ENCODE data around the gene ADARB2.

ADARB2 gene

DNA sequence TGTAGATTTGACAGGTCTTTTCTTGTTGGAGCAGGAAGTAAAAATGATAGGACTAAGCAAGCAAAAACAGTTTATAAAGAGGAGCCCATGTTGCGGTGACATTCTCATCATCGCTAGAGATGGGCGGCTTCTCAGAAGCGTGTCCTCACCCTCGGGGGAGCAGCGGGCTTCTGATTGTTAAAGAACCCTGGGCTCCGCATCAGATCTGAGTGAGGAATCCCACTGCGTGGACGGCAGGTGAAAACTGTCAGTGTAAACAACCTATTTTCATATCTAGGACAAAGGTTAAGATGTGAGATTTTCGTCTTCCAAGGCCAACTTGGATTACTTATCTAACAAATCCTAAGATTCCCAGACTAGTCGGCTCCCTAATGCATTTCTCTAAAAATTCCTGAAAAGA, 177.6 kb downstream of the ADARB2 start:
- ChIA-PET POLR2A (no interaction called here), CTCF (no interaction called here)
- Histone ChIP-seq H3K9me3 (ENCODE audit: control insufficient read depth, insufficient read depth, low read depth, low read length) (no peaks in the 10 kb centered on the region), H3K27ac (ENCODE audit: extremely low read depth, low read depth, low read length) (no peak overlapping the region), H3K4me3 (ENCODE audit: low read depth, low read length) (no peak overlapping the region), H3K36me3 (ENCODE audit: control insufficient read depth in 2 of 2, insufficient read depth in 1 of 2, low read length in 2 of 2) (no peaks in the 10 kb centered on the region), H3K4me1 (ENCODE audit: control insufficient read depth, insufficient read depth, low read length) (no peaks in the 10 kb centered on the region)
- TF ChIP-seq ZNF404 (tag by site-specific recombination; IDR thresholded peaks at IDR 0.05) = no peak
- TF ChIP-seq, protein P1, sequence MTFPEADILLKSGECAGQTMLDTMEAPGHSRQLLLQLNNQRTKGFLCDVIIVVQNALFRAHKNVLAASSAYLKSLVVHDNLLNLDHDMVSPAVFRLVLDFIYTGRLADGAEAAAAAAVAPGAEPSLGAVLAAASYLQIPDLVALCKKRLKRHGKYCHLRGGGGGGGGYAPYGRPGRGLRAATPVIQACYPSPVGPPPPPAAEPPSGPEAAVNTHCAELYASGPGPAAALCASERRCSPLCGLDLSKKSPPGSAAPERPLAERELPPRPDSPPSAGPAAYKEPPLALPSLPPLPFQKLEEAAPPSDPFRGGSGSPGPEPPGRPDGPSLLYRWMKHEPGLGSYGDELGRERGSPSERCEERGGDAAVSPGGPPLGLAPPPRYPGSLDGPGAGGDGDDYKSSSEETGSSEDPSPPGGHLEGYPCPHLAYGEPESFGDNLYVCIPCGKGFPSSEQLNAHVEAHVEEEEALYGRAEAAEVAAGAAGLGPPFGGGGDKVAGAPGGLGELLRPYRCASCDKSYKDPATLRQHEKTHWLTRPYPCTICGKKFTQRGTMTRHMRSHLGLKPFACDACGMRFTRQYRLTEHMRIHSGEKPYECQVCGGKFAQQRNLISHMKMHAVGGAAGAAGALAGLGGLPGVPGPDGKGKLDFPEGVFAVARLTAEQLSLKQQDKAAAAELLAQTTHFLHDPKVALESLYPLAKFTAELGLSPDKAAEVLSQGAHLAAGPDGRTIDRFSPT (tag by site-specific recombination; IDR thresholded peaks at IDR 0.05) = no peak
- no peak for TF ChIP-seq ZIC2 (tag by site-specific recombination; IDR thresholded peaks at IDR 0.05)
- TF ChIP-seq ZNF169 (tag by site-specific recombination; IDR thresholded peaks at IDR 0.05) = no peak
- TF ChIP-seq ZNF621 (tag by site-specific recombination; IDR thresholded peaks at IDR 0.05) = no peak
- no peak for TF ChIP-seq ZNF558 (tag by site-specific recombination; IDR thresholded peaks at IDR 0.05)
- TF ChIP-seq ZBTB10 (tag by site-specific recombination; IDR thresholded peaks at IDR 0.05) = no peak
- no peak for TF ChIP-seq ZNF239 (tag by site-specific recombination; IDR thresholded peaks at IDR 0.05)
- no peak for TF ChIP-seq ZNF223 (tag by site-specific recombination; IDR thresholded peaks at IDR 0.05)
- no peak for TF ChIP-seq ZNF837 (tag by site-specific recombination; IDR thresholded peaks at IDR 0.05)
- no peak for TF ChIP-seq BCL11B (tag by site-specific recombination; IDR thresholded peaks at IDR 0.05; ENCODE audit: low read depth)
- no peak for TF ChIP-seq KLF9 (tag by site-specific recombination; IDR thresholded peaks at IDR 0.05; ENCODE audit: low read depth)
- TF ChIP-seq ZSCAN16 (tag by site-specific recombination; IDR thresholded peaks at IDR 0.05) = no peak
- TF ChIP-seq, protein P2, sequence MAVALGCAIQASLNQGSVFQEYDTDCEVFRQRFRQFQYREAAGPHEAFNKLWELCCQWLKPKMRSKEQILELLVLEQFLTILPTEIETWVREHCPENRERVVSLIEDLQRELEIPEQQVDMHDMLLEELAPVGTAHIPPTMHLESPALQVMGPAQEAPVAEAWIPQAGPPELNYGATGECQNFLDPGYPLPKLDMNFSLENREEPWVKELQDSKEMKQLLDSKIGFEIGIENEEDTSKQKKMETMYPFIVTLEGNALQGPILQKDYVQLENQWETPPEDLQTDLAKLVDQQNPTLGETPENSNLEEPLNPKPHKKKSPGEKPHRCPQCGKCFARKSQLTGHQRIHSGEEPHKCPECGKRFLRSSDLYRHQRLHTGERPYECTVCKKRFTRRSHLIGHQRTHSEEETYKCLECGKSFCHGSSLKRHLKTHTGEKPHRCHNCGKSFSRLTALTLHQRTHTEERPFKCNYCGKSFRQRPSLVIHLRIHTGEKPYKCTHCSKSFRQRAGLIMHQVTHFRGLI (tag by site-specific recombination; IDR thresholded peaks at IDR 0.05) = no peak
- TF ChIP-seq EGR2 (tag by site-specific recombination; IDR thresholded peaks at IDR 0.05; ENCODE audit: low read depth) = no peak
- no peak for TF ChIP-seq ZNF121 (tag by site-specific recombination; IDR thresholded peaks at IDR 0.05)
- TF ChIP-seq, protein P3, sequence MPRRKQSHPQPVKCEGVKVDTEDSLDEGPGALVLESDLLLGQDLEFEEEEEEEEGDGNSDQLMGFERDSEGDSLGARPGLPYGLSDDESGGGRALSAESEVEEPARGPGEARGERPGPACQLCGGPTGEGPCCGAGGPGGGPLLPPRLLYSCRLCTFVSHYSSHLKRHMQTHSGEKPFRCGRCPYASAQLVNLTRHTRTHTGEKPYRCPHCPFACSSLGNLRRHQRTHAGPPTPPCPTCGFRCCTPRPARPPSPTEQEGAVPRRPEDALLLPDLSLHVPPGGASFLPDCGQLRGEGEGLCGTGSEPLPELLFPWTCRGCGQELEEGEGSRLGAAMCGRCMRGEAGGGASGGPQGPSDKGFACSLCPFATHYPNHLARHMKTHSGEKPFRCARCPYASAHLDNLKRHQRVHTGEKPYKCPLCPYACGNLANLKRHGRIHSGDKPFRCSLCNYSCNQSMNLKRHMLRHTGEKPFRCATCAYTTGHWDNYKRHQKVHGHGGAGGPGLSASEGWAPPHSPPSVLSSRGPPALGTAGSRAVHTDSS (tag by site-specific recombination; IDR thresholded peaks at IDR 0.05) = no peak
- TF ChIP-seq, protein P4, sequence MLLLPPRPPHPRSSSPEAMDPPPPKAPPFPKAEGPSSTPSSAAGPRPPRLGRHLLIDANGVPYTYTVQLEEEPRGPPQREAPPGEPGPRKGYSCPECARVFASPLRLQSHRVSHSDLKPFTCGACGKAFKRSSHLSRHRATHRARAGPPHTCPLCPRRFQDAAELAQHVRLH (tag by site-specific recombination; IDR thresholded peaks at IDR 0.05) = no peak

DNA sequence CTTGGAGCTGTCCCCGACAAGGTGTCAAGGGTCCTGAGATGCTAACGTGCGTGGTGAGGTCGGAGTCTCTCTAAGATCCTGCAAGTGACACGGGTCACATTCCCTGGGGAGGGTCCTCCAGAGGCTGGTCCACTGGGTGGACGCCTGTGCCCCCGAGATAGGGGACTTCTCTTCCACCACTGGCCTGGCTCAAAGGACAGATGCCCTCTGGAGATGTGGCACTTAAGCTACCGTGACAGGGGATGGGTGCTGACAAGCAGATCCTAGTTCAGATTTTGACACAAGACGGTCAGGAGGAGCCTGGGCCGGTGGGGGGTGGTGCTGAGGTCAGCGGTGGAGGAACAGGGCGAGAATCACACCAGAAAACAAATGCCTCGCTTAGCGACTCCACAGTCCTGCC, 178.0 kb downstream of the ADARB2 start:
- Histone ChIP-seq H3K4me1 (ENCODE audit: control insufficient read depth, insufficient read depth, low read length) (no peaks in the 10 kb centered on the region), H3K36me3 (ENCODE audit: control insufficient read depth in 2 of 2, insufficient read depth in 1 of 2, low read length in 2 of 2) (no peaks in the 10 kb centered on the region), H3K4me3 (ENCODE audit: low read depth, low read length) (no peak overlapping the region), H3K27ac (ENCODE audit: extremely low read depth, low read depth, low read length) (no peak overlapping the region), H3K9me3 (ENCODE audit: control insufficient read depth, insufficient read depth, low read depth, low read length) (no peaks in the 10 kb centered on the region)
- POLR2A ChIA-PET = no interaction called here
- CTCF ChIA-PET = no interaction called here
- TF ChIP-seq, protein P5, sequence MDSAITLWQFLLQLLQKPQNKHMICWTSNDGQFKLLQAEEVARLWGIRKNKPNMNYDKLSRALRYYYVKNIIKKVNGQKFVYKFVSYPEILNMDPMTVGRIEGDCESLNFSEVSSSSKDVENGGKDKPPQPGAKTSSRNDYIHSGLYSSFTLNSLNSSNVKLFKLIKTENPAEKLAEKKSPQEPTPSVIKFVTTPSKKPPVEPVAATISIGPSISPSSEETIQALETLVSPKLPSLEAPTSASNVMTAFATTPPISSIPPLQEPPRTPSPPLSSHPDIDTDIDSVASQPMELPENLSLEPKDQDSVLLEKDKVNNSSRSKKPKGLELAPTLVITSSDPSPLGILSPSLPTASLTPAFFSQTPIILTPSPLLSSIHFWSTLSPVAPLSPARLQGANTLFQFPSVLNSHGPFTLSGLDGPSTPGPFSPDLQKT (IDR thresholded peaks at IDR 0.05; ENCODE audit: borderline replicate concordance, low read depth, low read length) = no peak
- no peak for TF ChIP-seq ZNF26 (tag by site-specific recombination; IDR thresholded peaks at IDR 0.05)
- no peak for TF ChIP-seq ZNF366 (tag by site-specific recombination; conservative IDR thresholded peaks at IDR 0.05)
- TF ChIP-seq RBAK (tag by site-specific recombination; IDR thresholded peaks at IDR 0.05) = no peak
- TF ChIP-seq ZNF10 (tag by site-specific recombination; IDR thresholded peaks at IDR 0.05) = no peak
- no peak for TF ChIP-seq ZSCAN23 (tag by site-specific recombination; IDR thresholded peaks at IDR 0.05)
- TF ChIP-seq ZNF433 (tag by site-specific recombination; IDR thresholded peaks at IDR 0.05; ENCODE audit: low read depth) = no peak
